ENCODE results near the gene DNAH17. TPM values are rescaled to one million over a fixed set of nuclear protein-coding genes. Genes with fewer than 3 reads are reported as not detected.

The DNAH17 gene
- total and polyA plus RNA-seq, 2 of the 13 experiments (the other 11 are each of a cell fraction or from before 2014, with no cell fraction given) = 0.86 to 1.6 TPM

DNA sequence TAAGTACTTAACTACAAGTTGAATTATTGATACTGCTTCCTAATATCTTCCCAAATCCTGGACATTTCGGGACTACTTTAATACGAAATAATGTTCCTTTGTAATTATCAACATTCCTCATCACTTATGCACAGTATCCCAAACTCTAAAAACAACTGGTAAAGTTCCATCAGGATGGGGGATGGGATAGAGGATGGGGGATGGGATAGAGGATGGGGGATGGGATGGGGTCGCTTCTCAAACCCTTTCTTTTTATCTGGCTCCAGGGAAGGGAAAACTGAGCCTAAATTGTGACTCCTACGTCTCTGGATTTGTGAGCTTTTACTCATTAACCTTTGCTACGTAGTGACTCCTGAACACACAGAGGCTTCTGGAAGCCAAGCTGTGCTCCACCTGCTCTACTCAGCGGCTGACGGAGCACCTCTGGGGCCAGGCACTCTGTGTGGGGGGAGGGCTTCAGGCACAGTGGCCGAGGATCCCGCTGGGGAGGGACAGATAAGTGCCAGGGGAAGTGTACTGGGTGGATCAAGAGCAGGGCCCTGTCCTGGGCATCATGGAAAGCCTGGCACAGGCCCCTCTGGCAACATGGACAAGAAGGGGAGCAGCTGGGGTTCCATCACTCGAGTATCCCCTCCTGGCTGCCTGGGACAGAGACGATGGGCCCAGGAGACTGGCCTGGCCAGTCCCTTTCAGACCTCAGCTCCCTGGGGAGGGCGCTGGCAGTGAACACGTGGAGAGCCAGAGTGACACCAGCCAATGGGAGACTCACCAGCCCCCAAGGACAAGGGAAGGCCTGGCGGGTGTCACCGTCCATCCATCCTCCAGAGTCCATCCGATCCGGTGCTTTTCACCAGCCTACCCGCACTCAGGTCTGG, 142.5 kb downstream of the DNAH17 start (continued):
- TF ChIP-seq, protein P1, sequence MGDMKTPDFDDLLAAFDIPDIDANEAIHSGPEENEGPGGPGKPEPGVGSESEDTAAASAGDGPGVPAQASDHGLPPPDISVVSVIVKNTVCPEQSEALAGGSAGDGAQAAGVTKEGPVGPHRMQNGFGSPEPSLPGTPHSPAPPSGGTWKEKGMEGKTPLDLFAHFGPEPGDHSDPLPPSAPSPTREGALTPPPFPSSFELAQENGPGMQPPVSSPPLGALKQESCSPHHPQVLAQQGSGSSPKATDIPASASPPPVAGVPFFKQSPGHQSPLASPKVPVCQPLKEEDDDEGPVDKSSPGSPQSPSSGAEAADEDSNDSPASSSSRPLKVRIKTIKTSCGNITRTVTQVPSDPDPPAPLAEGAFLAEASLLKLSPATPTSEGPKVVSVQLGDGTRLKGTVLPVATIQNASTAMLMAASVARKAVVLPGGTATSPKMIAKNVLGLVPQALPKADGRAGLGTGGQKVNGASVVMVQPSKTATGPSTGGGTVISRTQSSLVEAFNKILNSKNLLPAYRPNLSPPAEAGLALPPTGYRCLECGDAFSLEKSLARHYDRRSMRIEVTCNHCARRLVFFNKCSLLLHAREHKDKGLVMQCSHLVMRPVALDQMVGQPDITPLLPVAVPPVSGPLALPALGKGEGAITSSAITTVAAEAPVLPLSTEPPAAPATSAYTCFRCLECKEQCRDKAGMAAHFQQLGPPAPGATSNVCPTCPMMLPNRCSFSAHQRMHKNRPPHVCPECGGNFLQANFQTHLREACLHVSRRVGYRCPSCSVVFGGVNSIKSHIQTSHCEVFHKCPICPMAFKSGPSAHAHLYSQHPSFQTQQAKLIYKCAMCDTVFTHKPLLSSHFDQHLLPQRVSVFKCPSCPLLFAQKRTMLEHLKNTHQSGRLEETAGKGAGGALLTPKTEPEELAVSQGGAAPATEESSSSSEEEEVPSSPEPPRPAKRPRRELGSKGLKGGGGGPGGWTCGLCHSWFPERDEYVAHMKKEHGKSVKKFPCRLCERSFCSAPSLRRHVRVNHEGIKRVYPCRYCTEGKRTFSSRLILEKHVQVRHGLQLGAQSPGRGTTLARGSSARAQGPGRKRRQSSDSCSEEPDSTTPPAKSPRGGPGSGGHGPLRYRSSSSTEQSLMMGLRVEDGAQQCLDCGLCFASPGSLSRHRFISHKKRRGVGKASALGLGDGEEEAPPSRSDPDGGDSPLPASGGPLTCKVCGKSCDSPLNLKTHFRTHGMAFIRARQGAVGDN (CRISPR knock-in tag; IDR thresholded peaks at IDR 0.05) = peak; percentile 59
- no peak for TF ChIP-seq ZNF598 (CRISPR knock-in tag; IDR thresholded peaks at IDR 0.05; ENCODE audit: borderline replicate concordance)
- TF ChIP-seq PRPF4 (IDR thresholded peaks at IDR 0.05; ENCODE audit: low read depth, low read length, poor library complexity, severe bottlenecking) = peak; percentile 88
- peak; percentile 95 for TF ChIP-seq ZNF263 (CRISPR knock-in tag; IDR thresholded peaks at IDR 0.05)
- TF ChIP-seq MIER3 (CRISPR knock-in tag; IDR thresholded peaks at IDR 0.05; ENCODE audit: borderline replicate concordance) = no peak
- no peak for TF ChIP-seq IKZF1 (IDR thresholded peaks at IDR 0.05)
- TF ChIP-seq, protein P2, sequence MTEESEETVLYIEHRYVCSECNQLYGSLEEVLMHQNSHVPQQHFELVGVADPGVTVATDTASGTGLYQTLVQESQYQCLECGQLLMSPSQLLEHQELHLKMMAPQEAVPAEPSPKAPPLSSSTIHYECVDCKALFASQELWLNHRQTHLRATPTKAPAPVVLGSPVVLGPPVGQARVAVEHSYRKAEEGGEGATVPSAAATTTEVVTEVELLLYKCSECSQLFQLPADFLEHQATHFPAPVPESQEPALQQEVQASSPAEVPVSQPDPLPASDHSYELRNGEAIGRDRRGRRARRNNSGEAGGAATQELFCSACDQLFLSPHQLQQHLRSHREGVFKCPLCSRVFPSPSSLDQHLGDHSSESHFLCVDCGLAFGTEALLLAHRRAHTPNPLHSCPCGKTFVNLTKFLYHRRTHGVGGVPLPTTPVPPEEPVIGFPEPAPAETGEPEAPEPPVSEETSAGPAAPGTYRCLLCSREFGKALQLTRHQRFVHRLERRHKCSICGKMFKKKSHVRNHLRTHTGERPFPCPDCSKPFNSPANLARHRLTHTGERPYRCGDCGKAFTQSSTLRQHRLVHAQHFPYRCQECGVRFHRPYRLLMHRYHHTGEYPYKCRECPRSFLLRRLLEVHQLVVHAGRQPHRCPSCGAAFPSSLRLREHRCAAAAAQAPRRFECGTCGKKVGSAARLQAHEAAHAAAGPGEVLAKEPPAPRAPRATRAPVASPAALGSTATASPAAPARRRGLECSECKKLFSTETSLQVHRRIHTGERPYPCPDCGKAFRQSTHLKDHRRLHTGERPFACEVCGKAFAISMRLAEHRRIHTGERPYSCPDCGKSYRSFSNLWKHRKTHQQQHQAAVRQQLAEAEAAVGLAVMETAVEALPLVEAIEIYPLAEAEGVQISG (CRISPR knock-in tag; IDR thresholded peaks at IDR 0.05) = no peak

All from HepG2 (cell line).